ENCODE measurements around the gene RPTN. TPM values are rescaled to one million over a fixed set of nuclear protein-coding genes. Genes with fewer than 3 reads are reported as not detected.
A peak's percentile ranks its signal among the peaks of the same experiment; 100 is the strongest.

The RPTN gene
- total RNA-seq, 1 donor from 2014 or later, result not detected

GRCh38 chr1:152115344-152115743 lies 43.7 kb downstream of the RPTN start, which contains the start of gene TCHH:
TCHH (minus strand) TSS chr1:152115444; CDS start chr1:152114080, 1,364 bp downstream.
- Histone ChIP-seq H3K4me3 (no peak within 1 kb of the TSS), H3K36me3 (no peaks in the 10 kb centered on the region), H3K4me1 (peaks cover 26% of the 10 kb centered on the region), H3K27me3 (ENCODE audit: low read depth) (peaks cover 84% of the 10 kb centered on the region), H3K9me3 (no peaks in the 10 kb centered on the region), H3K27ac (no peak within 1 kb of the TSS)
- intact Hi-C loops (cut with DNase I), result no loop called here
- TF ChIP-seq CTCF (IDR thresholded peaks at IDR 0.05), result no peak
- ATAC-seq (no peak), DNase-seq (no peak)

GRCh38 chr1:152112885-152113432 lies 46.1 kb downstream of the RPTN start:
- intact Hi-C loops (cut with DNase I), result no loop called here
- Histone ChIP-seq H3K27me3 (ENCODE audit: low read depth) (peaks cover 96% of the 10 kb centered on the region), H3K27ac (no peak overlapping the region), H3K4me1 (peaks cover 50% of the 10 kb centered on the region), H3K36me3 (no peaks in the 10 kb centered on the region), H3K4me3 (no peak overlapping the region), H3K9me3 (peaks cover 7% of the 10 kb centered on the region)
- no peak for DNase-seq
- TF ChIP-seq CTCF (IDR thresholded peaks at IDR 0.05), result no peak
- no peak for ATAC-seq

- ATAC-seq, result no peak
- peaks cover 7% of the 10 kb centered on the region for H3K9me3 ChIP-seq
- no peak for DNase-seq
- H3K4me1 ChIP-seq, result peaks cover 50% of the 10 kb centered on the region
- intact Hi-C loops (cut with DNase I), result no loop called here
- no peaks in the 10 kb centered on the region for H3K36me3 ChIP-seq
- no peak overlapping the region for H3K27ac ChIP-seq
- H3K4me3 ChIP-seq, result peak overlapping the region; percentile 61
- H3K27me3 ChIP-seq (ENCODE audit: low read depth), result peaks cover 96% of the 10 kb centered on the region
- no peak for TF ChIP-seq CTCF (IDR thresholded peaks at IDR 0.05)
Observed at GRCh38 chr1:152112101-152112884, 46.7 kb downstream of the RPTN start.

GRCh38 chr1:152111515-152111968 lies 47.5 kb downstream of the RPTN start:
- ATAC-seq (peak in 1 of 2 donors; percentile 11), DNase-seq (no peak)
- Histone ChIP-seq H3K4me1 (peaks cover 50% of the 10 kb centered on the region), H3K9me3 (peaks cover 7% of the 10 kb centered on the region), H3K36me3 (no peaks in the 10 kb centered on the region), H3K27me3 (ENCODE audit: low read depth) (peaks cover 96% of the 10 kb centered on the region), H3K27ac (no peak overlapping the region), H3K4me3 (peak overlapping the region; percentile 61)
- no peak for TF ChIP-seq CTCF (IDR thresholded peaks at IDR 0.05)
- intact Hi-C loops (cut with DNase I), result no loop called here

GRCh38 chr1:152110860-152111514 lies 48.0 kb downstream of the RPTN start:
- DNase-seq, result peak; percentile 53
- intact Hi-C loops (cut with DNase I), result no loop called here
- peak; percentile 59 to 64 for ATAC-seq
- no peak for TF ChIP-seq CTCF (IDR thresholded peaks at IDR 0.05)
- peaks cover 7% of the 10 kb centered on the region for H3K9me3 ChIP-seq
- H3K4me3 ChIP-seq, result peak overlapping the region; percentile 61
- no peaks in the 10 kb centered on the region for H3K36me3 ChIP-seq
- H3K27me3 ChIP-seq (ENCODE audit: low read depth), result peaks cover 94% of the 10 kb centered on the region
- peaks cover 50% of the 10 kb centered on the region for H3K4me1 ChIP-seq
- no peak overlapping the region for H3K27ac ChIP-seq
